ENCODE data around the gene FHOD3.
"Not testable (repeated sequence)": the region's sequence is repeated elsewhere in the genome, so short reads cannot be mapped to it uniquely, and the experiment has no call there.

The FHOD3 gene

DNA sequence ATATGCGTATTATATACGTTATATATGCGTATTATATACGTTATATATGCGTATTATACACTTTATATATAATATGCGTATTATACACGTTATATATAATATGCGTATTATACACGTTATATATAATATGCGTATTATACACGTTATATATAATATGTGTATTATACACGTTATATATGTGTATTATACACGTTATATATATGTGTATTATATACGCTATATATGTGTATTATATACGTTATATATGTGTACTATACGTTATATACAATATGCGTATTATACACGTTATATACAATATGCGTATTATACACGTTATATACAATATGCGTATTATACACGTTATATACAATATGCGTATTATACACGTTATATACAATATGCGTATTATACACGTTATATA lies 465.5 kb downstream of the FHOD3 start:
- not testable (repeated sequence) for DNase-seq (ENCODE audit: low read depth in 2 of 2, low spot score in 1 of 2)

DNA sequence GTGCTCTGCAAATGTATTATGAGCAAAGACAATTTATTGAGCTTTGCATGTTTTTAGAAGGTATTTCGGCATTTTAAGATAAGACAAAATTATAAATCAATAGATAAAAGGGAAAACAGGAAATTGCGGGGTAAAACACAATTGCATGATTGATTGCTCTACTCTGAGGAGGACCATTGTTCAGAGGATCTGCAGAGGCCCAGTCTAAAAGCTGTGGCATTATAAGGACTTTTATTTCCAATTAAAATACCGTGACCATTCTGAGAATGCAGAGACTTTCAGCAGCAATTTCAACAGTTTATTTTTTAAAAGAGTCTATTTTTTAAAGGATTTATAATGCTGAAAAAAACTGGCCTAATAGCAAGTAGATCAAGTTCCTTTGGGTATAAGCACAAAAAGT lies 469.3 kb downstream of the FHOD3 start:
- no peak for DNase-seq (ENCODE audit: low read depth in 2 of 2, low spot score in 1 of 2)

DNA sequence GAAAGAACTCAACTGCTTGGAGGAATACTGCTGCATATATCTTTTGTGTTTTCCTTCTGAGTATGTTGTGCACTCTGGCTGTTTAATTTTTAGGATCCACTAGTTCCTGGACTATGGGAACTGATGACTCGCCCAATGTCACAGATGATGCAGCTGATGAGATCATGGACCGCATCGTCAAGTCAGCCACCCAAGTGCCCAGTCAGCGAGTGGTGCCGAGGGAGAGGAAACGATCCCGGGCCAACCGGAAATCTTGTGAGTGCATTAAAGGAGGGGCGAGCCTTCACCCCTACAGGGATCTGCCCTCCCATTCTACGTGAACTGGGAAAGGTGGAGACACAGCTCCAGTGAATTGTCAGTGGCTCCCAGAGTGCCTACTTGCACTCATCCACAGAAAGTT lies 471.7 kb downstream of the FHOD3 start:
- no peak for DNase-seq (ENCODE audit: low read depth in 2 of 2, low spot score in 1 of 2)

DNA sequence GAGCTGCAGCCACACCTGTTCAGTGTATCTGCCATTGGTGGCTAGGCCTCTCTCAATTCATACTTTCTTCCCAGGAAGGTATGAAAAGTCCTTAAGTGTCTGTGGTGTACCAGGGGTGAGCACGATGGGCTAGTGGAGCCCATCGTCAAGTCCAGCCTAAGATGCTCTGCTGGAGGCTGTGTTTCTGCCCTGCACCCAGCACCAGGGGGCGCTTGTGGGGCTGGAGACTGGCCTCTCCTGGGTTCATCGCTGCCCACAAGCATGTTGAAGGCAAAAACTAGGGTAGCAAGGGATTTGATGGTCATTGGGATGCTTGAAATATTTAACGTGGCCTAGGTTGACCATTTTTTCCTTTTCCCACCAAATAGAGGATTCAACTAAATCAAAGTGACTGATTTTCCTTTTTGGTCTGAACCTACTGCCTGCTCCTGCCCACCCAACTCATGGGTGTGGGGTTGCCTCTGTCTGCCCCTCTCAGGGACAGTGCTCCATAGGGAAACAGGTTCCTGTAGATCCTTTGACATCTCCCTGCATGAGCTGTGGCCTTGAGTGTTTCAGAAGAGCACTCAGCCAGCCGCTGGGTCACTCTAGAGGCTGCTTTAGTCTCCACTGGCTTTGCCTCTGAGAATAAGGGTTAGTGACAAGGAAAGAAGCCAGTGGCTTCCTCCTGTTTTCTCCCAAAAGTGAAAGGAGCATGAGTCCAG lies 472.2 kb downstream of the FHOD3 start:
- DNase-seq (ENCODE audit: low read depth in 2 of 2, low spot score in 1 of 2) = no peak

DNA sequence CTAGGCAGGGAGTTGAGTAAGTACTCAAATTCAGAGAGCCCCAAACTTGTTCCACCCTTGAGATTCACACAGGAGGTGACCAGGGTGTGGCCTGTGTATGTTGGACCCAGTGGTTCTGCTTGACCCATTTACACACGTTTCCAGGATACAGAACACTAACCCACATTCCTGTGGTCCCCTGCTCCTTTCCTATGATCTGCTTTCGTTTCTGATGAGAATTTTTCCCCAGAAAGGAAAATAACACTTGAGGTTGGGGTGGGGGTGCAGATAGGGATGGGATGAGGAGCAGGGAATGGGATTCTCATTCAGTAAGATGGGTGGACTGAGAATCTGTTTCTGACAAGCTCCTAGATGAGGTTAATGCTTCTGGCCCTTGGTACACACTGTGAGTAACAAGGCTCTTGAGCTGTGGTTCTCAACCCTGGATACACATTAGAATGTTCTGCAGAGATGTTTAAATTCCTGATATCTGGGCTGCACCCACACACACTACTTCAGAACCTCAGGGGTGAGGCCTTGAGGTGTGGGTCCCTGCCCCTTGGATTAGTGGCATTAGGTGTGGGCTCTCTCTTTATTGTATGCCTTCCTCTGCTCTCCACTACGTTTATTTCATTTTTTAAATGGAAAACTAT lies 472.9 kb downstream of the FHOD3 start:
- DNase-seq (ENCODE audit: low read depth in 2 of 2, low spot score in 1 of 2) = no peak

DNA sequence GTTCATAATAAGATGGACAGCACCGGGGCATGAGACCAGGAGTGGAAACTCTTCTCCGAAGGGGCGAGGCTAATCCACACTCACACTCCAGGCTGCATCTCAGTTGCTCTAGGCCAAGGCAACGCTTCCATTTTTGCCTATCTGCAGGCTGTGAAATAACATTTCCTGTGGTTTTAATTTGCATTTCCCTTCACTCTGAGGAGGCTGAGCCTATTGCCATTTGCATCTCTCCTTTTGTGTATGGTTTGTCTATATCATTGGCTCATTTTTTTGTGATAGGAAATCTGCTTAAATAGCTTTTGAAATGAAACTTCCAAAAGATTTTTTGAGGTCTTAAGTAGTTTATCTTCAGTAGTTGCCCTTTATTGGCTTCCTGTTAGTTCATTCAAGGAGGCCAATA lies 473.7 kb downstream of the FHOD3 start:
- no peak for DNase-seq (ENCODE audit: low read depth in 2 of 2, low spot score in 1 of 2)

DNA sequence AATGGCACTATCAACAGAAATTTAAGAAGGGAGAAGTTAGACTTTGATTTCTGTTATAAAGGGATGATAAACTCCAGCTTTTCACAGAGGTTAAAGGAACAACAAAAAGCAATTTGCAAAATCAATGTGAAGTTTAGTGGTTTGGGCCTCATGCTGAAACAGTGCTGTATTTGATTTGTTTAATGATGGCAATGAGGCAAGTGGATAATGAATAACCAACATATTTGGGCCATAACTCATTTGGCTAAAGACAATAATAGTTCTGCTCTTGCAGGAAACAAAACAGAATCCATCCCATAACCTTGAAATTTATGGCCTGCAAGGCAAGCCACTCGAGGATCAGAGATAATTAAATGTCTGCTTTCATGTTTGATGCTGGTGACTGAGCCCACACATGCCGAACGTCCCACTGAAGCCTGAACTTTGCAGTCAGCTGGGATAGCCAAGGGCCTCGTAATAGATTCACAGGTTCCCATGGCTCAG lies 474.8 kb downstream of the FHOD3 start:
- no peak for DNase-seq (ENCODE audit: low read depth in 2 of 2, low spot score in 1 of 2)

DNA sequence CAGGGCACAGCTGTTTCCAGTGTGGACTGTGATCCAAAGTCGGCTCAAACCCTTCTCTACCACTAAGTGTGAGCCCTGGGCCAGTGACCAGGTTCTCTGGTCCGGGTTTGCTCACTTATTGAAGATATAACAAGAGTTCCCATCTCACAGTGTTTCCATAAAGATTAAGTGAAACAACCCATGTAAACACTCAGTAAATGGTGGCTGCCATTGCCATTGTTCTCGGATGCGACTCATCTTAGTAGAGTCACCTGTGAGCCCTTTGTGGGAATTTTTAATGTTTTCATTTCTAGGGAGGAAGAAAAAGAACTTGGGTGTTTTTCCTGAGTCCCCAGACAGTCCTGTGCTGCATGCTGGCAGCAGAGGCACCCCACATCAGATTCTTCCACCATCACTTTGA lies 477.9 kb downstream of the FHOD3 start:
- no peak for DNase-seq (ENCODE audit: low read depth in 2 of 2, low spot score in 1 of 2)

DNA sequence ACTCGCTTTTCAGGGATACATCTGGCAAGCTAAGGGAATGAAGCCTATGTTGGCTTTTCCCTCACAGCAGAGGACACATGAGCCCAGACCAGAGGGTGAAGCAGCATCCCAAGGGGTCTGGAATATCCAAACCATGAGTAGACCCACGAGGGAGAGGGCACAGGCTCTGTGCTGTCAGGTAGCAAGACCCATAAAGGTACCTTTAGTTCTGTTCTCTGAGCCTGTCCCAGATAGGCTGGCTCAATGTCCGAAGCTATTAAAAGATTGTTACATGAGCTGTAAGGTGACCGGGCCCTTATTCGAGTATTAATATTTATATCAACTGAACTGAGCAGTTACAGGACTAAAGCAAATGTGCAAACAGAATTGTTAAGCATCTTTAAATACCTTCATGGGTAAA lies 479.1 kb downstream of the FHOD3 start:
- DNase-seq (ENCODE audit: low read depth in 2 of 2, low spot score in 1 of 2) = no peak

DNA sequence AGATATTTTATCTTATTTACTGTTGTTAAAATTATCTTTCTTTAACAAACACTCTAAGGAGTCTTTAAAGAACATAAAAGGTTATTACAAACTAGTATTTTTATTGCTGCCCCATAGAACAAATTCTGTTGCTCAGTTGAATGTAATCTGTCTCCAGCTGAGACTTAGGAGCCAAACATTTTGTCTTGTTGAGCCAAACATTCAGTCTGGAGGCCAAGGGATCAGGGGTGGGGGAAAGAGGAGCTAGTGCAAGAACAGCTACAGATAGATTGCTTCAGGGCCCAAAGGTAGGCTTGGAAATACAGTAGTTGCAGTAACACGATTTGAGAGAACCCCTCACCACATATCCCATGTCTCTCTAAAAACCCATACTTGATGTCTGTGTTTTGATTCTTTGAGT lies 480.1 kb downstream of the FHOD3 start:
- no peak for DNase-seq (ENCODE audit: low read depth in 2 of 2, low spot score in 1 of 2)

DNA sequence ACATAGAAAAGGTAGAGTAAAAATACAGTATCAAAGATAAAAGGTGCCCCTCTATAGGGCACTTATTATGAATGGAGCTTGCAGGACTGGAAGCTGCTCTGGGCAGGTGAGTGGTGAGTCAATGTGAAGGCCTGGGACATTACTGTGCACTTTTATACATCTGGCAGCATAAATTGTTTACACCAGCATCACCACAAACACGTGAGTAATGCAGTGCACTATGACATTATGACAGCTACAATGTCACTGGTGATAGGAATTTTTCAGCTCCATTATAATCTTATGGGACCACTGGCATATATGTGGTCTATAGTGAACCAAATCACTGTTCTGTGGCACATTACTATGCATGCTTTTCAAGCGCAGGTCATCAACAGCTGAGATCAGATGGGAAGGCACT lies 483.2 kb downstream of the FHOD3 start:
- no peak for DNase-seq (ENCODE audit: low read depth in 2 of 2, low spot score in 1 of 2)

DNA sequence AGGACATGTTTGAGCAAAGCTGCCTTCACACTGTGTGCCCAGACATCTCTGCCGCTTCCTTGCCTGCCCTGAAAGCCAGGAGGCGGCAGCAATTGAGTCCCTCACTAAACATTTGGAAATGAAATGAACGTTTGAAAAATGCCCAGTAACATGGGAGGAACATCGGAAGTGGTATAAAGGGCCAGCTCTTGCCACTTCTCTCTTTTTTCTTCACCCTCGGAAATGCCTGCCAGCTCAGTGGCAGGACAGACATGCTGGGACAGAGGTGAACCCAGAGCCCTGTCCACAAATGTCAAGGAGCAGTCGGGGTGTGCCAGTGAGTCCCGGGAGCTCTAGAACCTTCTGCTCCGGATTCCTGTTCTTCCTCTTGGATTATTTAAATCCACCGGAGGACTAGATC lies 485.2 kb downstream of the FHOD3 start:
- DNase-seq (ENCODE audit: low read depth in 2 of 2, low spot score in 1 of 2) = no peak

DNA sequence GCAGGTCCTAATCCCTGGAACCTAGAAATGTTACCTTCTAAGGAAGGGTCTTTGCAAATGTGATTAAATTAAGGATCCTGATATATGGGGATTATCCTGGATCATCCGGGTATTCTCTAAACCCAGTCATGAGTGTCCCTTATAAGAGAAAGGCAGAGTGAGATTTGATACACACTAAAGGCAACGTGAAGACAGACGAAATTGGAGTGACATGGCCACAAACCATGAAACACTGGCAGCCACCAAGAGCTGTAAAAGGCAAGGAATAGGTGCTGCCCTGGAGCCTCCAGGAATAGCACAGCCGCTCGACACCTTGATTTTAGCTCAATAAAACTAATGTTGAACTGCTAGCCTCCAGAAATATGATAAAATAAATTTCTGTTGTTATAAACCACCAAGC lies 486.3 kb downstream of the FHOD3 start:
- no peak for DNase-seq (ENCODE audit: low read depth in 2 of 2, low spot score in 1 of 2)

DNA sequence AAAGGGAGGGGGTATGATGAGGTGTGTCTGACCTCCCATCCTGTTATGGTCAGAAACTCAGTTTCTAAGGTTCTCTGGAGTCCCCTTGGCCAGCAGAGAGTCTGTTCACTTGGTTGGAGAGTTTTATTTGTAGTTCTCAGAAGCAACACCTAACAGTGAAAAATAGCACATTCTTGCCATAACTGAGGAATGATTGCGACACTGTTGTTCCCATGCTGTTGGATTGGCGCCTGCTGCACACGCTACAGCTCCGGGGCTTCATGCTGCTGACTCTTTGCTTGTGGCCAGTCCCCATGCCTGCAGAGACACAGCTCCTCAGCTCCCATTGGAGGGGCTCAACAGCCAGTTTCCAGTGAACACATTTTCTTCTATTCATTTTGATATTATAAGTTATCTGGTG lies 489.2 kb downstream of the FHOD3 start:
- no peak for DNase-seq (ENCODE audit: low read depth in 2 of 2, low spot score in 1 of 2)

DNA sequence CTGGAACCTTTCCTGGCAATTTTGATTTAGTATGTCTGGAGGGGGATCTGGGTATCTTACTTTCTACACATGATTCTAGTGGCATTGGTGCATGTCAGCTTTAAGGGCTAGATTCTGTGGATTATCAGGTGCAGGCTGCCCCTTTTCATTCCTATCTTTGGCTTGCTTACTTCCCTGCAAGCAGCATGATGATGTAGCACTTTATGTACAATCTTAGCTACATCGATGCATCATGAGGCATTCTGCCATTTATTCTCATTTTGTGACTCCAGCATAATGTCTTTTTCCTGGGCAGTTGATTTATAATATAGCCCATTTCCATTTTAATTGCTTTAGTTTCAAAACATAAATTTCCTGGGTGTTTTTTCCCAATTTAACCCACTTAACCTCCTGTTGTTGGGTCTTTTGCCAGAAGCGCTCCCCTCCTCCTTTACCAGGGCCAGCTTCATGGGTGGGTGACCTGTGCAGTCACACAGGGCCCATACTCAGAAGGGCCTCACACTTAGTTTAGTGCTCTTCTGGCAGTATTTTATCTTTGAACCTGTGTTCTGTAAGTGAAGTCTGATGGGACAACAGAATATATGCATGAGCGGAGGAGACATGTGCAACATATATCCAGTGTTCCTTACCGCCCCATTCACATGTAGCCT lies 495.2 kb downstream of the FHOD3 start:
- no peak for DNase-seq (ENCODE audit: low read depth in 2 of 2, low spot score in 1 of 2)

DNA sequence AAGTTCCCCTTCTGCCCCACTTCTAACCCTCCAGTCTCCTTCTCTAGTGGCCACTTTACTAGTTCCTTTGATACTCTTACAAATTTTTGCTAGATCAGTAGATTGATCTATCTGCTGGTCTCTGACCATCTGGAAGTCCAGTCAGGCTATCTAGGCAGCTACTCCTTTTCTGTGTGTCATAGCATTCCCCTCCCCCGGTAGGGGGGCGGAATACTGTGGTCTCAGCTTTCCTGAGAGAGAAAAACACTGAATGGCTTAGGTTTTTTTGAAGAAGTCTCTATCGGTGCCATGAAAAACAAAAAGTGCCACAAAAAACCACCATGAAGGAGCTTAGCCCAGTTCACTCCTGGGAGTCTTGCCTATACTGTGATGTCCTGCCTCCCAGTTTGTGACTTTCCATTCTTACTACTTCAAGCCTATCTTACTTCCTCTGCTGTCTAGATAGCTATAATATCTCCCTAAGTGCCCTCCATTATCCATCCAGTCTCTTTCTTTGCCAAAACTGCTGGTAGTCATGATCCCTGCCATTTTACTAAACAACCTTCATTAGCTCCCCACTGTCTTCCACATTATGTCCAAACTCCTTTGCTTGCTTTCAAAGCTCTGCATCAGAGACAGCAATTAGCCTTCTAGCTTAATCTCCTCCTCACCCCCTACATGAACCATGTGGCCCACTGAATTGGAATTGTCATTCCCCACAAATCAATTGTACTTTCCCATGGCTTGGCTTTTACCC lies 501.4 kb downstream of the FHOD3 start:
- DNase-seq (ENCODE audit: low read depth in 2 of 2, low spot score in 1 of 2) = no peak

DNA sequence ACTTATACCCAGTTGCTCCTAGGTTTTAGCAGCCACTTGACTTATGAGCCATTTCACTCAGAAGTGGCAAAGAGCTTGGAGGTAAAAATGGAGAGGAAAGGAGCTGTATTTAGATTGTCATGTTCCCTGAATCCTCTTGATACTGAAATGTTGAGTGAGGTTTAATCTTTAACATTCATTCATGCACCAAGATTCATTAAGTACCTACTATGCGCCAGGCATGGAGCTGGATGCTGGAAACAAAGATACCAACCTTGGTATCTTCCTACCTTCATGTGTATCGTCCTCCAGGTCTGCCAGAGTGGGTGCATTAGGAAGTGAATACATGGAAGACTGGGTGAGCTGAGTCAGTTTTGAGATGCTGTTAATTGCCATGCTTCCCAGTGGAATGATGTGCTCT lies 507.6 kb downstream of the FHOD3 start:
- no peak for DNase-seq (ENCODE audit: low read depth in 2 of 2, low spot score in 1 of 2)

DNA sequence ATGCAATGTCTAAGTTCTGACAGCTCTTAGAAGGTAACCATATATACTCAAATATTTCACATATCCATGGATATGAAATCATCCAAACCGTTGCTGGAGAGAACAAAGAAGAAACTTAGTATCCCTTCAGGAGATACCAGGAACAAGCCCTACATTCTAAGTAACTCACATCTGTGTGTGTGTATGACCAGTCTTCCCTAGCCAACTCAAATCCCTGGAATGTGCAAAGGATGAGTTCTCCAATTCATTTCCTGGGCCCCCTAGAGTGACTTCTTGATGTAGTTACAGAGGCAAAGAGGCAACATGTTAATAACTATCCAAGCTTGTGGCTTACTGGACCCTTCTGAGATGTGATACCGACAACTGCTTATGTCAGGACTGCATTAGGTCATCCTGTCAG lies 511.2 kb downstream of the FHOD3 start:
- no peak for DNase-seq (ENCODE audit: low read depth in 2 of 2, low spot score in 1 of 2)

DNA sequence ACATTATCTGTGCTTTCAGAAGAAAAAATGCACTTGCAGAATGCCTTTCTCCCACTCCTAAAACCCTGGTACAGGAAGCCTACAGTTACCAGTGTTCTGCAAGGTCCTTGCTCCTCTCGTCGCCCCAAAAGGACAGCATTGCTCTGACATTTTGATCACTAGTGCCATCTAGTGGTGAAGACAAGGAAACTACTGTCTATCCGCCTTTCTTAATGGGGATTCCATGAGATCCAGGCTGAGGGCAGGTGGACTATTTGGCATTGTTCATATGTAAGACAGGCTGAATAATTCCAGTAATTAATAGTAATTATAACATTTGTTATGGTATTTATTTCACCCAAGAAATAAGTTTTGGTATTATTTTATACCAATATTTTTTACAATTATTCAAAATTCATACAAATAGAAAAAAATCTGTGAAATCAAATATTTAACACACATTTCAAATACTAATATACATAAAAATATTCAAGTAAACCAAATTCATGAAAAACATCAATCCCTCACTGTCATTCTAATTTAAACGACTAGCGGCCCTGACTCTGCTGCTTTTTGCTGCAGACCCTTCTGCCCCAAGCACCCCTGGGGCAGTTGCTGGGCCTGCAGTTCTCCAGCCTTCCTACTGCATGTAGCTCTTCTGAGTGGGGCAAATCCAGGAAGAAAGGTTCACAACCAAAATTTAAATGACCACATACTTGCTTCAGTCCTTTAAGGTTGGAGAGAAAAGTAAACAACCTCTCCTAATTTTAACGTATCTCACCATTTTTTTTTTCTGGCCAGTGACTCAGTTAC lies 512.3 kb downstream of the FHOD3 start:
- DNase-seq (ENCODE audit: low read depth in 2 of 2, low spot score in 1 of 2) = no peak

DNA sequence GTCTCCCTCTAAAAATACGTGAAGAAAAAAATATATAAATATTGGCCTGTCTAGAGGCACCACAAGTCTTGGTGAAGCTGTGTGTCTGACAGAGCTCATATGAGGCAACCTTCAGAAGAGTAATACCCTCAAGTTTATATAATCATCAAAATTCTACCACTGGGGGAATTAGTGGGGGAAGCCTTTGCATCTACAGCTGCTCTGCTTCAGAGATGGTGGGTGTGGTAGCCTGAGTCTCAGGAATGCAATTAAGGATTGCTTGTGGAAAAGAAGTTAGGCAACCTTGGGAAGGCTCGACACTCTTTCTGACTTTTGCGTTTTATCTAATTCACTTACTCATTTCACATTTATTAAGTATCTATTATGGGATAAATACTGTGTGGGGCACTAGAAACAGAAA lies 513.9 kb downstream of the FHOD3 start:
- DNase-seq (ENCODE audit: low read depth in 2 of 2, low spot score in 1 of 2) = no peak

DNA sequence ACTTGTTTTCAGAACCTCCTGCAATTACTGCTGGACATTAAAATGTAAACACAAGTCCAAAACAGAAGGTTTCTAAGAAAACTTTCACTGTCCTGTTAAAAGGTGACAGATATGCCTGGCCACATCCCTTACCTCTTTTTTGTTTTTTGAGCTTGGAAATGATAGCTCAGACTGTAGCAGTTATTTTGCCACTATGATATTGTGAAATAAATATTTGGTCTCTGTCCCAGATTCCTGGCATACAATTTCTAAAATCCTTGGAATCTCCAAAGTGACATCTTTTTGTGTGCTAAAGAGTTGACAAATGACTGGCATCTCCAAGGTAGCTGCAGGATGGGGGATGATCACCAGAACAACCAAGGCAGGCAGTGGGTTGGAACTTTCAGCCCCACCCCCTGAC lies 514.4 kb downstream of the FHOD3 start:
- no peak for DNase-seq (ENCODE audit: low read depth in 2 of 2, low spot score in 1 of 2)

All from stimulated activated CD8-positive, alpha-beta memory T cell treated with anti-CD3 and anti-CD28 coated beads, Interleukin-4, amount 100 ng/mL, for 1 hour (primary cell).